GM12878 (cell line): ENCODE results near the gene TJAP1. TPM values are rescaled to one million over a fixed set of nuclear protein-coding genes. Genes with fewer than 3 reads are reported as not detected.
A peak's percentile ranks its signal among the peaks of the same experiment; 100 is the strongest.

ENCODE experiments used
- ATAC-seq: fragments of 200-7000 bp; cut with Tn5 transposase; 3 replicates; pipeline ENCODE4 v1.9.1; 2020; ENCODE audit warnings: mild to moderate bottlenecking, moderate library complexity
- BruUV-seq: library from RNA; stranded (reverse); fragments of 400-500 nt; replicated peaks from 2 replicates; lab custom pipeline; 2021; lab: Mats Ljungman, UMichigan
- CTCF ChIA-PET: fragments of 300-600 bp; sonication (Branson Sonifier 250); formaldehyde crosslinking; extraction: SDS; loops from one replicate; lab custom pipeline; 2021; ENCODE audit warnings: inconsistent platforms; lab: Yijun Ruan, JAX
- POLR2A ChIA-PET: fragments of 350-600 bp; formaldehyde crosslinking; extraction: SDS; loops from one replicate; lab custom pipeline; 2021; ENCODE audit warnings: inconsistent platforms; lab: Charles Lee
- RAD21 ChIA-PET: fragments of 300-600 bp; sonication (Branson Sonifier 250); formaldehyde crosslinking; loops from one replicate; lab custom pipeline; 2023; ENCODE audit warnings: antibody characterized with exemption; ENCODE audit not compliant: unreplicated experiment; lab: Charles Lee
- SMC1A ChIA-PET: fragments of 300-600 bp; sonication (Branson Sonifier 250); formaldehyde crosslinking; loops from one replicate; lab custom pipeline; 2023; ENCODE audit not compliant: unreplicated experiment, uncharacterized antibody; lab: Charles Lee
- DNase-seq: peaks from one replicate; pipeline ENCODE4 v3.0.0-alpha.2; 2011; ENCODE audit warnings: low read depth, low spot score
- FAIRE-seq: peaks from 3 replicates; lab custom pipeline; 2011; peaks lifted over from hg19 to GRCh38; lab: Jason Lieb, UNC
- H2AFZ ChIP-seq: 2 replicates; pipeline ENCODE4 v1.6.0; 2011; ENCODE audit warnings: low read depth, low read length, control low read depth; ENCODE audit not compliant: control insufficient read depth
- H3K27ac ChIP-seq: 2 replicates; pipeline ENCODE4 v1.5.1; 2011; ENCODE audit warnings: control low read depth; ENCODE audit not compliant: control insufficient read depth, insufficient read depth
- H3K27me3 ChIP-seq, 2 experiments: replicated peaks in 1 of 2; 2 replicates each; pipeline versions ENCODE4 v1.6.0 to v1.6.1; 2011; ENCODE audit warnings: low read length in 1 of 2; ENCODE audit not compliant: control insufficient read depth in 2 of 2, insufficient read depth in 2 of 2
- H3K36me3 ChIP-seq, 2 experiments: 2 replicates each; pipeline ENCODE4 v1.5.1; 2011; ENCODE audit warnings: low read length in 1 of 2; ENCODE audit not compliant: control insufficient read depth in 2 of 2, insufficient read depth in 2 of 2
- H3K4me1 ChIP-seq: 2 replicates; pipeline ENCODE4 v1.6.1; 2011; ENCODE audit warnings: mild to moderate bottlenecking, low read length, moderate library complexity, mixed read lengths; ENCODE audit not compliant: control insufficient read depth, insufficient read depth
- H3K4me2 ChIP-seq: 2 replicates; pipeline ENCODE4 v1.6.0; 2011; ENCODE audit warnings: control low read depth; ENCODE audit not compliant: control insufficient read depth, insufficient read depth
- H3K4me3 ChIP-seq: fragments of 200-600 bp; sonication (generic); 2 replicates; pipeline ENCODE4 v1.5.1; 2016
- H3K79me2 ChIP-seq: 2 replicates; pipeline ENCODE4 v1.6.0; 2011; ENCODE audit warnings: low read length; ENCODE audit not compliant: control insufficient read depth, insufficient read depth
- H3K9ac ChIP-seq: 2 replicates; pipeline ENCODE4 v1.8.0; 2011; ENCODE audit warnings: low read length, control low read depth, mixed read lengths; ENCODE audit not compliant: control insufficient read depth, insufficient read depth
- H3K9me3 ChIP-seq: replicated peaks from 3 replicates; pipeline ENCODE4 v1.5.1; 2011; ENCODE audit warnings: mild to moderate bottlenecking, low read length; ENCODE audit not compliant: control insufficient read depth, insufficient read depth
- H4K20me1 ChIP-seq: 2 replicates; pipeline ENCODE4 v1.6.0; 2011; ENCODE audit not compliant: control insufficient read depth, insufficient read depth
- BCL3 ChIP-seq: IDR thresholded peaks from 2 replicates; pipeline ENCODE4 v1.6.1; 2011; ENCODE audit warnings: borderline replicate concordance, low read depth, mild to moderate bottlenecking, moderate library complexity, low read length; ENCODE audit not compliant: insufficient read depth, poor library complexity, severe bottlenecking
- CBX3 ChIP-seq: fragments of 200-600 bp; sonication (generic); IDR thresholded peaks from 2 replicates; pipeline ENCODE4 v1.6.1; 2016; ENCODE audit warnings: low read depth, borderline replicate concordance
- FOXM1 ChIP-seq: IDR thresholded peaks from 2 replicates; pipeline ENCODE4 v1.6.1; 2012; ENCODE audit warnings: low read depth, mild to moderate bottlenecking, inconsistent platforms, low read length, moderate library complexity
- HSF1 ChIP-seq: fragments of 150-350 bp; IDR thresholded peaks from 2 replicates; pipeline ENCODE4 v1.6.1; 2014; ENCODE audit warnings: mild to moderate bottlenecking, low read depth, low read length
- MTA3 ChIP-seq: IDR thresholded peaks from 2 replicates; pipeline ENCODE4 v1.6.1; 2012; ENCODE audit warnings: low read length, inconsistent platforms, borderline replicate concordance
- NBN ChIP-seq: fragments of 450-650 bp; IDR thresholded peaks from 2 replicates; pipeline ENCODE4 v1.6.1; 2016
- NFYA ChIP-seq: IDR thresholded peaks from 2 replicates; pipeline ENCODE4 v1.6.1; 2011; ENCODE audit warnings: low read depth, mild to moderate bottlenecking, low read length, improper control_type of control experiment, borderline replicate concordance
- NR2F1 ChIP-seq: fragments of 450-650 bp; conservative IDR thresholded peaks from 2 replicates; pipeline ENCODE4 v1.6.1; 2017; ENCODE audit warnings: mild to moderate bottlenecking
- PKNOX1 ChIP-seq: fragments of 450-650 bp; IDR thresholded peaks from 2 replicates; pipeline ENCODE4 v1.6.1; 2016; ENCODE audit warnings: mild to moderate bottlenecking
- RBBP5 ChIP-seq: fragments of 200-600 bp; sonication (generic); conservative IDR thresholded peaks from 2 replicates; pipeline ENCODE4 v1.6.1; 2016
- RFX5 ChIP-seq: IDR thresholded peaks from 2 replicates; pipeline ENCODE4 v1.6.1; 2011; ENCODE audit warnings: low read depth, low read length, improper control_type of control experiment
- SRF ChIP-seq, 2 experiments: IDR thresholded peaks; 2 replicates each; pipeline ENCODE4 v1.6.1; 2011; ENCODE audit warnings: low read depth in 2 of 2, low read length in 2 of 2, mild to moderate bottlenecking in 1 of 2, moderate library complexity in 1 of 2
- USF1 ChIP-seq: IDR thresholded peaks from 2 replicates; pipeline ENCODE4 v1.6.1; 2011; ENCODE audit warnings: borderline replicate concordance, low read depth, mild to moderate bottlenecking, moderate library complexity, mixed read lengths, low read length; ENCODE audit not compliant: insufficient read depth; ENCODE audit errors: extremely low read length
- ZBTB4 ChIP-seq: fragments of 450-650 bp; formaldehyde crosslinking; IDR thresholded peaks from 2 replicates; pipeline ENCODE4 v1.4.0; 2022; ENCODE audit warnings: mild to moderate bottlenecking, moderate library complexity
- WGBS: methylation state at CpG from one replicate; pipeline ENCODE4 v1.1.6; 2016; ENCODE audit warnings: low lambda C conversion rate; ENCODE audit not compliant: insufficient replicate concordance, insufficient coverage; ENCODE audit errors: missing lambda C conversion rate; 5-methylcytosine and 5-hydroxymethylcytosine counted together
- in situ Hi-C: fragments of 300-500 bp; cut with MboI; formaldehyde crosslinking; loops from 9 replicates; pipeline ENCODE4 v1.14.3; 2018; ENCODE audit warnings: mixed read lengths
- intact Hi-C: fragments of 100-400 bp; cut with micrococcal nuclease; formaldehyde crosslinking; loops from one replicate; pipeline ENCODE4 v1.14.2; 2022; ENCODE audit not compliant: unreplicated experiment
- polyA plus RNA-seq, 11 experiments: library from polyadenylated mRNA; depleted of rRNA in 4 of 11; unstranded in 6 of 11; stranded (reverse) in 5 of 11; fragments of >200 nt; fragmentation: Nextera tagmentation in 4 of 11; fragmentation: Illumina TruSeq in 1 of 11; extraction: Ambion mirVana in 4 of 11; extraction: Trizol in 1 of 11; gene quantifications; 1 replicate in 1 of 11; 2 replicates in 10 of 11; pipeline versions ENCODE4 v1.2.1 to v1.2.3, GENCODE V29; 2011 to 2016; ENCODE audit warnings: inconsistent platforms in 2 of 11, missing spikeins in 2 of 11, low read depth in 1 of 11
- total RNA-seq, 4 experiments: library from RNA; depleted of rRNA in 3 of 4; stranded (reverse); fragments of >200 nt in 3 of 4; fragmentation: Illumina TruSeq in 1 of 4; extraction: Trizol in 1 of 4; gene quantifications; 2 replicates each; pipeline versions ENCODE4 v1.2.1 to v1.2.3, GENCODE V29; 2013 to 2021

TJAP1 gene
- total and polyA plus RNA-seq, 10 of the 15 experiments (the other 5 are each of a cell fraction or from before 2014, with no cell fraction given): 0.11 to 22.6 (median 12.8) TPM

- peaks cover 4% of the 10 kb centered on the region; the same call in 1 of the 2 replicates for H4K20me1 ChIP-seq
- no peak overlapping the region for H3K4me3 ChIP-seq
- no peak overlapping the region for H3K27ac ChIP-seq
- ATAC-seq: peak; percentile 53; the same call in 2 of the 3 replicates
- H3K27me3 ChIP-seq: no peaks in the 10 kb centered on the region
- intact Hi-C loops (no loop called here), in situ Hi-C loops (no loop called here)
- H3K4me2 ChIP-seq: no peak overlapping the region
- ChIA-PET RAD21 (interaction anchor here (0.6 to 2.5 kb wide), 3 partner anchors 15 to 163 kb away, joined by 3 to 6 read pairs (median 4); no protein-coding TSS in a partner anchor), POLR2A (interaction anchor here (0.6 to 1.3 kb wide), 2 partner anchors 9 to 61 kb away, joined by 3 read pairs; no protein-coding TSS in a partner anchor), CTCF (interaction anchor here (0.6 to 2.7 kb wide), 3 partner anchors 25 to 91 kb away, joined by 3 to 8 read pairs (median 5); no protein-coding TSS in a partner anchor), SMC1A (interaction anchor here (0.5 to 1.4 kb wide), 7 partner anchors 25 to 267 kb away, joined by 3 read pairs; no protein-coding TSS in a partner anchor)
- no peaks in the 10 kb centered on the region for H3K9me3 ChIP-seq
- H3K79me2 ChIP-seq: no peaks in the 10 kb centered on the region
- peaks cover 3% of the 10 kb centered on the region; the same call in 1 of the 2 replicates for H3K4me1 ChIP-seq
- FAIRE-seq: peak; percentile 7
- BruUV-seq: no TSS peak
- H3K9ac ChIP-seq: no peak overlapping the region
- WGBS: 67% methylated on average over 3 of the region's 3 CpGs
- no peak overlapping the region for H2AFZ ChIP-seq
- H3K36me3 ChIP-seq: peaks cover 8 to 42% of the 10 kb centered on the region in 2 experiments
- no peak for DNase-seq
- TF ChIP-seq CBX3 (no peak), MTA3 (no peak), RBBP5 (no peak), NBN (no peak), HSF1 (no peak), SRF (IDR thresholded peaks at IDR 0.05; ENCODE audit: low read depth in 2 of 2, low read length in 2 of 2) (no peak), USF1 (no peak), NR2F1 (no peak), NFYA (no peak), ZBTB4 (CRISPR knock-in tag) (no peak), FOXM1 (no peak), RFX5 (no peak), BCL3 (no peak), PKNOX1 (no peak)
These were observed 69.9 kb downstream of the TJAP1 start for GRCh38 chr6:43547222-43547621.
